Activated CD8-positive, alpha-beta T cell treated with anti-CD3 and anti-CD28 coated beads, Interleukin-2, amount 10 ng/mL, durations not matched to agents 7 days and 5 days (primary cell): ENCODE results near the gene LOXL1. TPM values are rescaled to one million over a fixed set of nuclear protein-coding genes. Genes with fewer than 3 reads are reported as not detected.
"Not testable (repeated sequence)": the region's sequence is repeated elsewhere in the genome, so short reads cannot be mapped to it uniquely, and the experiment has no call there.

Experiments
- ATAC-seq: fragments of 150-1000 bp; cut with Tn5 transposase; one replicate; pipeline ENCODE4 v1.10.0; 2021; ENCODE audit warnings: moderate library complexity
- CTCF ChIA-PET: fragments of 350-600 bp; sonication (Branson Sonifier 250); formaldehyde crosslinking; loops from one replicate; lab custom pipeline; 2021; ENCODE audit warnings: antibody characterized with exemption; lab: Charles Lee
- POLR2A ChIA-PET: fragments of 350-600 bp; sonication (Branson Sonifier 250); formaldehyde crosslinking; loops from one replicate; lab custom pipeline; 2021; ENCODE audit warnings: antibody characterized with exemption; lab: Charles Lee
- DNase-seq: peaks from one replicate; pipeline ENCODE4 v3.0.0-alpha.2; 2020
- H3K27ac Mint-ChIP-seq: one replicate; pipeline ENCODE4 v1.8.0; 2021; ENCODE audit warnings: mild to moderate bottlenecking, mixed read lengths
- H3K27me3 Mint-ChIP-seq: one replicate; pipeline ENCODE4 v1.8.0; 2021; ENCODE audit warnings: low read depth, mixed read lengths
- H3K36me3 Mint-ChIP-seq: one replicate; pipeline ENCODE4 v1.8.0; 2021; ENCODE audit warnings: low read depth, mixed read lengths
- H3K4me1 Mint-ChIP-seq: one replicate; pipeline ENCODE4 v1.8.0; 2021; ENCODE audit warnings: low read depth, mixed read lengths
- H3K4me3 Mint-ChIP-seq: one replicate; pipeline ENCODE4 v1.8.0; 2021; ENCODE audit warnings: mild to moderate bottlenecking, mixed read lengths
- H3K9me3 Mint-ChIP-seq: one replicate; pipeline ENCODE4 v1.8.0; 2022; ENCODE audit warnings: mixed read lengths; ENCODE audit not compliant: insufficient read depth
- total RNA-seq, 2 experiments: library from RNA; stranded (reverse); gene quantifications; one replicate each; pipeline ENCODE4 v1.2.3, GENCODE V29; 2021

The LOXL1 gene
- total RNA-seq, 2 experiments from 2014 or later = 5.9 to 8.4 TPM

DNA sequence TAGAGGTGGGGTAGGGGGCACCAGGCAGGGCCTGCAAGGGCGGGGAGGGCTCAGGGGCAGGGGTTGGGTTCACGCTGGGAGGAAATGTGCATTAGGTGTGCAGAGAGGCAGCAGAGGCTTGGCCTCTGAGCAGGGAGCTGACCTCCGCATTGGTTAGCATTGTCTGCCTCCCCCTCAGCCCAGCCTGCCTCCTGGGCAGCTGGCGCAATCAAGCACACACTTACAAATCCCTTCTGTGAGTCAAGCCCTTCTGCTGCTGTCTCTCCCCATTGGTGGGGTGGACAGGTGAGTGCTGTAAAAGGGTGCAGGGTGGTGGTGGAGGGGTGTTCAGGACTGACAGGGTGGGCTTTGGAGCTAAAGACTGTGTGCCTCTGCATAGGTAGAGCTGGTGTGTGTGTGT is 9.3 kb downstream of the LOXL1 start:
- POLR2A ChIA-PET = no interaction called here
- H3K27ac Mint-ChIP-seq = no peak overlapping the region
- CTCF ChIA-PET = interaction anchor here (0.9 to 3.4 kb wide), 7 partner anchors 8 to 61 kb away, joined by 3 to 16 read pairs (median 4); partner anchors contain the start of gene LOXL1
- H3K4me3 Mint-ChIP-seq = no peak overlapping the region
- DNase-seq (no peak), ATAC-seq (no peak)
- H3K9me3 Mint-ChIP-seq = no peaks in the 10 kb centered on the region
- no peaks in the 10 kb centered on the region for H3K27me3 Mint-ChIP-seq
- peaks cover 17% of the 10 kb centered on the region for H3K4me1 Mint-ChIP-seq
- H3K36me3 Mint-ChIP-seq = no peaks in the 10 kb centered on the region

GRCh38 chr15:73936181-73936580 is 9.9 kb downstream of the LOXL1 start:
- ATAC-seq = no peak
- Mint-ChIP-seq H3K27ac (no peak overlapping the region), H3K4me1 (peaks cover 11% of the 10 kb centered on the region), H3K4me3 (no peak overlapping the region), H3K36me3 (no peaks in the 10 kb centered on the region), H3K9me3 (no peaks in the 10 kb centered on the region), H3K27me3 (no peaks in the 10 kb centered on the region)
- CTCF ChIA-PET = interaction anchor here (0.9 to 3.4 kb wide), 4 partner anchors 9 to 62 kb away, joined by 3 to 16 read pairs (median 10); partner anchors contain the start of gene LOXL1
- no peak for DNase-seq
- POLR2A ChIA-PET = no interaction called here

GRCh38 chr15:73936588-73937290 is 10.5 kb downstream of the LOXL1 start:
- POLR2A ChIA-PET = no interaction called here
- Mint-ChIP-seq H3K27ac (no peak overlapping the region), H3K9me3 (no peaks in the 10 kb centered on the region), H3K4me1 (peaks cover 11% of the 10 kb centered on the region), H3K4me3 (no peak overlapping the region), H3K27me3 (no peaks in the 10 kb centered on the region), H3K36me3 (no peaks in the 10 kb centered on the region)
- ATAC-seq (no peak), DNase-seq (no peak)
- CTCF ChIA-PET = interaction anchor here (0.9 to 3.4 kb wide), 4 partner anchors 9 to 63 kb away, joined by 3 to 16 read pairs (median 10); partner anchors contain the start of gene LOXL1

DNA sequence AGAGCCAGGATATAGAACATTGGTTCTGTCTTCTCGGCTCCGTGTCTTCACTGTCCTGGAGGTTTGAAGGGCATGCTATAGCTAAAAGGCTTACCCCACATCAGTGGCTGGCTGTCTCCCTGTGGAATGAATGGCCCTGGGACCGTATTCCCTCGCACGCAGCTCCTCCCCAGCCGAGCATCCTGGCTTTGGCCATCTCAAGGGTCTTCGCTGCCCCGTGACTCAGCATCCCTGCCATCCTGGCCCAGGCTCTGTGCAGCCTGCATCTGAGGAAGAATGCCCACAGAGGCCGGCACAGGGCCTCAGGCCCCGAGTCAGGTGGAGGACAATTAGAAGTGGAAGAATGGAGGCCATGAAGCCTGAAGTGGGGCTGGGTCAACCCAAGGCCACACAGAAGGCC is 11.0 kb downstream of the LOXL1 start:
- ATAC-seq (no peak), DNase-seq (no peak)
- H3K9me3 Mint-ChIP-seq = no peaks in the 10 kb centered on the region
- no peak overlapping the region for H3K4me3 Mint-ChIP-seq
- no peak overlapping the region for H3K27ac Mint-ChIP-seq
- CTCF ChIA-PET = interaction anchor here (2.3 to 3.4 kb wide), 2 partner anchors 10 to 14 kb away, joined by 10 to 16 read pairs; partner anchors contain the start of gene LOXL1
- no peaks in the 10 kb centered on the region for H3K27me3 Mint-ChIP-seq
- POLR2A ChIA-PET = no interaction called here
- H3K4me1 Mint-ChIP-seq = peaks cover 14% of the 10 kb centered on the region
- H3K36me3 Mint-ChIP-seq = no peaks in the 10 kb centered on the region

DNA sequence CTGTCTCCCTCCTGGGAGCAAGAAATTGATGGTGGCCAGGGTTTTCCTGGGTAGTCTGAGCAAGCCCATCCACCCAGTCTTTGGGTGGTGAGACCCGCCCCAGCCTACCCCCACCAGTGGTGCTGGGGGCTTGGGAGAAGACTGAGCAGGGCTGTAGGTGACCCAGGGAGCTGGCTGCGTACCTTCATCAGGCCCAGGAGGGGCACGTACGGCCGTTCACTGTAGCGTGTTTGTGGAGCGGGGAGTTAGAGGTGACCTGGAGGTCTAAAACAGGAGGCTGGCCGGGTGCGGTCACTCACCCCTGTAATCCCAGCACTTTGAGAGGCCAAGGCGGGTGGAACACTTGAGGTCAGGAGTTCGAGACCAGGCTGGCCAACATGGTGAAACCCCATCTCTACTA is 11.5 kb downstream of the LOXL1 start:
- ATAC-seq = no peak
- Mint-ChIP-seq H3K4me1 (peaks cover 18% of the 10 kb centered on the region), H3K4me3 (no peak overlapping the region), H3K9me3 (no peaks in the 10 kb centered on the region), H3K36me3 (no peaks in the 10 kb centered on the region), H3K27me3 (no peaks in the 10 kb centered on the region), H3K27ac (no peak overlapping the region)
- no peak for DNase-seq
- ChIA-PET POLR2A (no interaction called here), CTCF (interaction anchor here (0.6 to 3.4 kb wide), 2 partner anchors 13 to 27 kb away, joined by 3 to 16 read pairs; no protein-coding TSS in a partner anchor)

GRCh38 chr15:73938516-73938915 is 12.3 kb downstream of the LOXL1 start:
- H3K27me3 Mint-ChIP-seq, POLR2A ChIA-PET, H3K27ac Mint-ChIP-seq, DNase-seq, ATAC-seq, H3K36me3 Mint-ChIP-seq, H3K9me3 Mint-ChIP-seq, H3K4me3 Mint-ChIP-seq: not testable (repeated sequence)
- CTCF ChIA-PET = interaction anchor here (1.1 kb wide), 2 partner anchors 14 to 34 kb away, joined by 3 to 4 read pairs; no protein-coding TSS in a partner anchor
- peaks cover 21% of the 10 kb centered on the region for H3K4me1 Mint-ChIP-seq

DNA sequence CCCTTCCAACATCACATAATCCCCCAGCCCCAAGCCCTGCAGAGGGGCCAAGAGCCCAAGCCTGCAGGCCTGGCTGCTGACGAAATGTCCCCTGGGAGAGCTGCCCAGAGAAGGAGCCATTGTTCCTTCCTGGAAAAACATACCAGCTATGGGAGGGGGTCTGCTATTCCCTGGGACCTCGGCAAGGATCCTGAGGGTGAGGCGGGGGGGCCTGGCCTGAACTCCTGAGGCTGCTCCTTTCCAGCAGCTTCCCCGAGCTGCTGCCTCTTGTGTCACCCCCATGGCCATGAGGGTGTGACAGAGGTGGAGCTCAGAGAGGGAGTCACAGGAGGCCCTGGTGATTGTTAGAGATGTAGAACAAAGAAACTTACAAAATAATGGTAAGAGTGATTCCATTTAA is 12.9 kb downstream of the LOXL1 start:
- Mint-ChIP-seq H3K27me3 (no peaks in the 10 kb centered on the region), H3K27ac (no peak overlapping the region), H3K4me1 (peaks cover 21% of the 10 kb centered on the region), H3K9me3 (no peaks in the 10 kb centered on the region), H3K4me3 (no peak overlapping the region), H3K36me3 (no peaks in the 10 kb centered on the region)
- POLR2A ChIA-PET = no interaction called here
- CTCF ChIA-PET = interaction anchor here (1.0 to 1.3 kb wide), 4 partner anchors 10 to 34 kb away, joined by 3 to 9 read pairs (median 4); no protein-coding TSS in a partner anchor
- DNase-seq (no peak), ATAC-seq (no peak)

GRCh38 chr15:73940061-73940981 is 14.1 kb downstream of the LOXL1 start:
- POLR2A ChIA-PET = no interaction called here
- H3K36me3 Mint-ChIP-seq = no peaks in the 10 kb centered on the region
- CTCF ChIA-PET = interaction anchor here (1.3 to 1.4 kb wide), 3 partner anchors 11 to 13 kb away, joined by 4 to 9 read pairs (median 7); no protein-coding TSS in a partner anchor

GRCh38 chr15:73941044-73941443 is 14.8 kb downstream of the LOXL1 start:
- Mint-ChIP-seq H3K27ac (no peak overlapping the region), H3K36me3 (no peaks in the 10 kb centered on the region), H3K27me3 (no peaks in the 10 kb centered on the region), H3K4me1 (peaks cover 22% of the 10 kb centered on the region), H3K9me3 (no peaks in the 10 kb centered on the region), H3K4me3 (no peak overlapping the region)
- DNase-seq (no peak), ATAC-seq (no peak)
- ChIA-PET CTCF (interaction anchor here (1.3 to 1.4 kb wide), 2 partner anchors 10 to 13 kb away, joined by 4 to 7 read pairs; no protein-coding TSS in a partner anchor), POLR2A (no interaction called here)

More at GRCh38 chr15:73940061-73940981, 14.1 kb downstream of the LOXL1 start:
- no peak overlapping the region for H3K4me3 Mint-ChIP-seq
- peak overlapping the region; percentile 44 for H3K27ac Mint-ChIP-seq
- no peak for ATAC-seq
- DNase-seq = no peak
- no peaks in the 10 kb centered on the region for H3K9me3 Mint-ChIP-seq
- no peaks in the 10 kb centered on the region for H3K27me3 Mint-ChIP-seq
- peaks cover 20% of the 10 kb centered on the region for H3K4me1 Mint-ChIP-seq

DNA sequence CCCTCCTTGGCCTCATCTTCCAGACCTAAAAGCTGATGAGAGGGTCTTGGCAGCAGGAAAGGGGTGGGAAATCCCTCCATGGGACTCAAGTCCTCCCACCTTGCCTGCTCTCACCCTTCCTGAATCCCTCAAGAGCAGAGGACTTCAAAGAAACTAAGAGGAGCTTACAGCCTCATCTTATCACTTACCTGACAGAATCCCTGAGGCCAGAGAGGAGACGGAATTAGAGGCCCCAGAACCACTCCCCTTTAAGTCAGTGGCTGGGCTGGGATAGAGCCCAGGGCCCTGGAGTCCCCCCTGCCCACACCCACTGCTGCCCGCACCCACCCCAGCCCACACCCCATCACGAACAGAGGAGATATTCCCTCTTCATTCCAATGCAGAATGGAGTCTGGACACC is 15.2 kb downstream of the LOXL1 start:
- no peaks in the 10 kb centered on the region for H3K9me3 Mint-ChIP-seq
- H3K4me1 Mint-ChIP-seq = peaks cover 22% of the 10 kb centered on the region
- ChIA-PET CTCF (interaction anchor here (1.3 to 1.4 kb wide), 2 partner anchors 10 to 14 kb away, joined by 4 to 7 read pairs; no protein-coding TSS in a partner anchor), POLR2A (no interaction called here)
- peak overlapping the region; percentile 60 for H3K27ac Mint-ChIP-seq
- no peaks in the 10 kb centered on the region for H3K27me3 Mint-ChIP-seq
- H3K4me3 Mint-ChIP-seq = peak overlapping the region; percentile 5
- ATAC-seq = no peak
- DNase-seq = no peak
- H3K36me3 Mint-ChIP-seq = no peaks in the 10 kb centered on the region

- DNase-seq (peak; percentile 57), ATAC-seq (peak; percentile 55)
- H3K36me3 Mint-ChIP-seq = no peaks in the 10 kb centered on the region
- H3K9me3 Mint-ChIP-seq = no peaks in the 10 kb centered on the region
- ChIA-PET POLR2A (no interaction called here), CTCF (interaction anchor here (1.2 to 2.3 kb wide), 5 partner anchors 9 to 17 kb away, joined by 3 to 14 read pairs (median 6); no protein-coding TSS in a partner anchor)
- H3K4me3 Mint-ChIP-seq = peak overlapping the region; percentile 5
- no peaks in the 10 kb centered on the region for H3K27me3 Mint-ChIP-seq
- H3K4me1 Mint-ChIP-seq = peaks cover 22% of the 10 kb centered on the region
- H3K27ac Mint-ChIP-seq = peak overlapping the region; percentile 60
Observed at GRCh38 chr15:73941871-73942635, 15.8 kb downstream of the LOXL1 start.
